Astrocyte (in vitro differentiated cells and primary cell): ENCODE measurements around the gene ARMH4. TPM values are rescaled to one million over a fixed set of nuclear protein-coding genes. Genes with fewer than 3 reads are reported as not detected.
"Not testable (repeated sequence)": the region's sequence is repeated elsewhere in the genome, so short reads cannot be mapped to it uniquely, and the experiment has no call there.

ENCODE experiments used
- DNase-seq: peaks from one replicate; pipeline ENCODE4 v3.0.0-alpha.2; 2010; ENCODE audit warnings: low read depth
- FAIRE-seq: peaks from 2 replicates; lab custom pipeline; 2011; peaks lifted over from hg19 to GRCh38; lab: Jason Lieb, UNC
- H2AFZ ChIP-seq: 2 replicates; pipeline ENCODE4 v1.6.0; 2012; ENCODE audit warnings: low read depth, low read length, inconsistent platforms
- H3K27ac ChIP-seq: 2 replicates; pipeline ENCODE4 v1.5.1; 2011; ENCODE audit warnings: low read depth, low read length, inconsistent platforms
- H3K27me3 ChIP-seq: 2 replicates; pipeline ENCODE4 v1.6.0; 2011; ENCODE audit warnings: low read length, inconsistent platforms; ENCODE audit not compliant: insufficient read depth
- H3K36me3 ChIP-seq: 2 replicates; pipeline ENCODE4 v1.5.1; 2011; ENCODE audit warnings: low read length, inconsistent platforms; ENCODE audit not compliant: insufficient read depth
- H3K4me1 ChIP-seq: 2 replicates; pipeline ENCODE4 v1.5.1; 2011; ENCODE audit warnings: low read length, inconsistent platforms; ENCODE audit not compliant: insufficient read depth
- H3K4me2 ChIP-seq: 2 replicates; pipeline ENCODE4 v1.6.0; 2012; ENCODE audit warnings: low read length, inconsistent platforms
- H3K4me3 ChIP-seq: 2 replicates; pipeline ENCODE4 v1.5.1; 2011; ENCODE audit warnings: low read depth, mild to moderate bottlenecking, low read length, inconsistent platforms; ENCODE audit not compliant: insufficient read depth
- H3K79me2 ChIP-seq: 2 replicates; pipeline ENCODE4 v1.6.0; 2012; ENCODE audit warnings: mild to moderate bottlenecking, low read length, inconsistent platforms; ENCODE audit not compliant: insufficient read depth
- H3K9ac ChIP-seq: 2 replicates; pipeline ENCODE4 v1.6.0; 2012; ENCODE audit warnings: mild to moderate bottlenecking, low read length, inconsistent platforms
- H3K9me3 ChIP-seq: 2 replicates; pipeline ENCODE4 v1.5.1; 2012; ENCODE audit warnings: low read depth, mild to moderate bottlenecking, low read length, inconsistent platforms; ENCODE audit not compliant: insufficient read depth
- H4K20me1 ChIP-seq: 2 replicates; pipeline ENCODE4 v1.6.0; 2012; ENCODE audit warnings: low read length, inconsistent platforms; ENCODE audit not compliant: insufficient read depth
- H3K27ac Mint-ChIP-seq: one replicate; pipeline ENCODE4 v1.8.0; 2021; ENCODE audit warnings: mild to moderate bottlenecking, mixed read lengths; ENCODE audit not compliant: unreplicated experiment
- H3K27me3 Mint-ChIP-seq: one replicate; pipeline ENCODE4 v1.8.0; 2021; ENCODE audit warnings: low read depth, mixed read lengths; ENCODE audit not compliant: unreplicated experiment
- H3K36me3 Mint-ChIP-seq: one replicate; pipeline ENCODE4 v1.8.0; 2021; ENCODE audit warnings: low read depth, mixed read lengths; ENCODE audit not compliant: unreplicated experiment
- H3K4me1 Mint-ChIP-seq: one replicate; pipeline ENCODE4 v1.8.0; 2021; ENCODE audit warnings: low read depth, mixed read lengths; ENCODE audit not compliant: unreplicated experiment
- H3K4me3 Mint-ChIP-seq: one replicate; pipeline ENCODE4 v1.8.0; 2021; ENCODE audit warnings: mild to moderate bottlenecking, moderate library complexity, mixed read lengths; ENCODE audit not compliant: unreplicated experiment
- H3K9me3 Mint-ChIP-seq: one replicate; pipeline ENCODE4 v1.8.0; 2021; ENCODE audit warnings: mild to moderate bottlenecking, mixed read lengths; ENCODE audit not compliant: unreplicated experiment
- EZH2 ChIP-seq: IDR thresholded peaks from 2 replicates; pipeline ENCODE4 v1.6.1; 2012; ENCODE audit warnings: mild to moderate bottlenecking, low read length, inconsistent platforms; ENCODE audit not compliant: insufficient read depth
- total RNA-seq: library from RNA; stranded (reverse); gene quantifications from 2 replicates; pipeline ENCODE4 v1.2.1, GENCODE V29; 2021
- TF ChIP-seq, protein P1 (sequence below): IDR thresholded peaks from 2 replicates; pipeline ENCODE4 v1.5.1; 2011; ENCODE audit warnings: low read depth, mild to moderate bottlenecking, inconsistent platforms, low read length, moderate library complexity; ENCODE audit not compliant: insufficient read depth

Gene ARMH4
- total RNA-seq, 1 donor from 2014 or later: 19.3 TPM

DNA sequence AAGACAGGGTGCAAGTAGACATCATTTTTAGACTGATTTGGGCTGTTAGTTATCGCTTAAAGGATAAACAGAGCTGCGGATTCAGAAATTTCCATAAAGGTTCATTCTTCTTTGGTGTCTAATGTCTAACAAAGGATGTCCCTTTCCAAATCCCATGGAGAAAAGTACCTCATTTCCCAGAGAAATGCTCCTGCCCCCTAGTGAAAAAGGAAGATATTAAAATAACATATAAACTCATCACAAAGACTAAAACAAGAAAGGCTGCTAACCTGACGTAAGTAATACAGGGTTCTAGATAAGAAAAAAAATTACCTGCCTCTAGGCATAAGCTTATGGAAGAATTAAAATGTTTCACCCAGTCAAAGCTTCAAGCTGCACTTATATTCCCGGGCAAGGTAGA is 22.8 kb downstream of the ARMH4 start:
- FAIRE-seq (no peak), DNase-seq (no peak)
- H3K27me3 Mint-ChIP-seq: no peaks in the 10 kb centered on the region
- no peaks in the 10 kb centered on the region for H3K36me3 ChIP-seq
- H3K27me3 ChIP-seq: no peaks in the 10 kb centered on the region
- H3K9me3 ChIP-seq: peaks cover 5% of the 10 kb centered on the region
- no peak overlapping the region for H3K27ac Mint-ChIP-seq
- TF ChIP-seq EZH2: no peak
- TF ChIP-seq, protein P1, sequence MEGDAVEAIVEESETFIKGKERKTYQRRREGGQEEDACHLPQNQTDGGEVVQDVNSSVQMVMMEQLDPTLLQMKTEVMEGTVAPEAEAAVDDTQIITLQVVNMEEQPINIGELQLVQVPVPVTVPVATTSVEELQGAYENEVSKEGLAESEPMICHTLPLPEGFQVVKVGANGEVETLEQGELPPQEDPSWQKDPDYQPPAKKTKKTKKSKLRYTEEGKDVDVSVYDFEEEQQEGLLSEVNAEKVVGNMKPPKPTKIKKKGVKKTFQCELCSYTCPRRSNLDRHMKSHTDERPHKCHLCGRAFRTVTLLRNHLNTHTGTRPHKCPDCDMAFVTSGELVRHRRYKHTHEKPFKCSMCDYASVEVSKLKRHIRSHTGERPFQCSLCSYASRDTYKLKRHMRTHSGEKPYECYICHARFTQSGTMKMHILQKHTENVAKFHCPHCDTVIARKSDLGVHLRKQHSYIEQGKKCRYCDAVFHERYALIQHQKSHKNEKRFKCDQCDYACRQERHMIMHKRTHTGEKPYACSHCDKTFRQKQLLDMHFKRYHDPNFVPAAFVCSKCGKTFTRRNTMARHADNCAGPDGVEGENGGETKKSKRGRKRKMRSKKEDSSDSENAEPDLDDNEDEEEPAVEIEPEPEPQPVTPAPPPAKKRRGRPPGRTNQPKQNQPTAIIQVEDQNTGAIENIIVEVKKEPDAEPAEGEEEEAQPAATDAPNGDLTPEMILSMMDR: no peak
- H3K36me3 Mint-ChIP-seq: peaks cover 8% of the 10 kb centered on the region
- peaks cover 17% of the 10 kb centered on the region for H3K4me1 Mint-ChIP-seq
- H3K4me1 ChIP-seq: peaks cover 16% of the 10 kb centered on the region
- no peak overlapping the region for H3K4me3 Mint-ChIP-seq
- no peaks in the 10 kb centered on the region for H3K79me2 ChIP-seq
- H3K9me3 Mint-ChIP-seq: peaks cover 3% of the 10 kb centered on the region
- no peak overlapping the region for H3K9ac ChIP-seq
- H3K27ac ChIP-seq: no peak overlapping the region
- no peak overlapping the region for H2AFZ ChIP-seq
- H3K4me2 ChIP-seq: no peak overlapping the region
- H4K20me1 ChIP-seq: no peaks in the 10 kb centered on the region
- H3K4me3 ChIP-seq: no peak overlapping the region

DNA sequence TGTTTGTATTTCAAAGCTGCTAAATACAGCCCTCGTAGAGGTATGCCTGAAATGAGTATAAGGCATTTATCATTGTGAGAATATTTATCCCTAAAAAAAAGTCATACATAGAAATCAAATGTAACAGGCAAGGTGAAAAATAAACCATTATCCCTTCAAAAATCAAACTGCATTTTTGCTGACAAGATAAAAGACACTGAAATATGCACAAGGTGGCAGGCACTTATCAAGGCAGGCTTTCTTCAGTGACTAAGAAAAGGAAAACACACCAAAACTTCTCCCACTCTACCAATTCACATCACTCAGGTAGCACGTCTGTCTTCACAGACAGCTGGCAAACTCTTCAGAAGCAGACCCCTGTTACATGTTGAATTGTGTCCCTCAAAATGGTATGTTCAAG is 23.6 kb downstream of the ARMH4 start:
- TF ChIP-seq, protein P1: no peak
- TF ChIP-seq EZH2: no peak
- Histone ChIP-seq H3K36me3 (no peaks in the 10 kb centered on the region), H3K4me2 (no peak overlapping the region), H3K27ac (no peak overlapping the region), H4K20me1 (no peaks in the 10 kb centered on the region), H2AFZ (no peak overlapping the region), H3K79me2 (no peaks in the 10 kb centered on the region), H3K9me3 (peaks cover 5% of the 10 kb centered on the region), H3K27me3 (no peaks in the 10 kb centered on the region), H3K4me1 (peaks cover 11% of the 10 kb centered on the region), H3K9ac (no peak overlapping the region), H3K4me3 (no peak overlapping the region)
- no peak for FAIRE-seq
- Mint-ChIP-seq H3K4me3 (no peak overlapping the region), H3K4me1 (peaks cover 12% of the 10 kb centered on the region), H3K27me3 (no peaks in the 10 kb centered on the region), H3K27ac (no peak overlapping the region), H3K36me3 (peaks cover 8% of the 10 kb centered on the region), H3K9me3 (peaks cover 3% of the 10 kb centered on the region)
- no peak for DNase-seq

DNA sequence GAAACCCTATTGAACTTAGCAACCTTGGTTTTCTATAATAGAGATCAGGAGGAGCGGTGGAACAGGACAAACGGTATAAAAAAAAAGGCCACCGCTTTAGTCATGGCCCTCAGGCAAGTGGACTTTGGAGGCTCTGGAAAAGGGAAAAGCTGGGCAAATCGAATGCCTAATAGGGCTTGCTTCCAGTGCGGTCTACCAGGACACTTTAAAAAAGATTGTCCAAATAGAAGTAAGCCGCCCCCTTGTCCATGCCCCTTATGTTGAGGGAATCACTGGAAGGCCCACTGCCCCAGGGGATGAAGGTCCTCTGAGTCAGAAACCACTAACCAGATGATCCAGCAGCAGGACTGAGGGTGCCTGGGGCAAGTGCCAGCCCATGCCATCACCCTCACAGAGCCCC is 29.5 kb downstream of the ARMH4 start:
- not testable (repeated sequence) for H3K9me3 Mint-ChIP-seq, H3K4me3 Mint-ChIP-seq, H3K36me3 Mint-ChIP-seq, H3K79me2 ChIP-seq, H3K36me3 ChIP-seq, H3K9ac ChIP-seq, FAIRE-seq, H3K27ac Mint-ChIP-seq, H4K20me1 ChIP-seq, H3K27me3 ChIP-seq, H3K4me1 ChIP-seq, H3K4me2 ChIP-seq, DNase-seq, H3K27ac ChIP-seq, H3K27me3 Mint-ChIP-seq, H3K4me1 Mint-ChIP-seq, H2AFZ ChIP-seq, H3K4me3 ChIP-seq, H3K9me3 ChIP-seq
